HepG2 (cell line): ENCODE results near the gene DHRS1. TPM values are rescaled to one million over a fixed set of nuclear protein-coding genes. Genes with fewer than 3 reads are reported as not detected.

Experiments used
- MEIS2 ChIP-seq: sonication (generic); formaldehyde crosslinking; IDR thresholded peaks from 2 replicates; pipeline ENCODE4 v1.9.0; 2021; ENCODE audit warnings: mild to moderate bottlenecking, missing genetic modification reagents
- NFE2L2 ChIP-seq: fragments of 150-350 bp; IDR thresholded peaks from 2 replicates; pipeline ENCODE4 v1.6.1; 2014; ENCODE audit warnings: low read length
- PPARG ChIP-seq: conservative IDR thresholded peaks from 2 replicates; pipeline ENCODE4 v1.6.1; 2016; ENCODE audit warnings: missing biosample characterization, missing genetic modification reagents
- REPIN1 ChIP-seq: sonication (generic); formaldehyde crosslinking; IDR thresholded peaks from 2 replicates; pipeline ENCODE4 v1.8.0; 2022; ENCODE audit warnings: missing genetic modification reagents, low read depth, mild to moderate bottlenecking, borderline replicate concordance
- TRIM24 ChIP-seq: sonication (generic); formaldehyde crosslinking; IDR thresholded peaks from 2 replicates; pipeline ENCODE4 v1.8.0; 2022; ENCODE audit warnings: mild to moderate bottlenecking, missing genetic modification reagents
- ZBTB20 ChIP-seq: sonication (generic); formaldehyde crosslinking; IDR thresholded peaks from 2 replicates; pipeline ENCODE4 v1.8.1; 2023; ENCODE audit warnings: missing genetic modification reagents, low read depth, mild to moderate bottlenecking, borderline replicate concordance
- ZBTB42 ChIP-seq: sonication (generic); formaldehyde crosslinking; IDR thresholded peaks from 2 replicates; pipeline ENCODE4 v1.5.0; 2020; ENCODE audit warnings: mild to moderate bottlenecking, missing genetic modification reagents
- ZNF564 ChIP-seq: sonication (generic); formaldehyde crosslinking; IDR thresholded peaks from 2 replicates; pipeline ENCODE4 v1.8.1; 2023; ENCODE audit warnings: mild to moderate bottlenecking, missing genetic modification reagents
- ZNF790 ChIP-seq: sonication (generic); formaldehyde crosslinking; IDR thresholded peaks from 2 replicates; pipeline ENCODE4 v1.8.0; 2022; ENCODE audit warnings: missing genetic modification reagents, mild to moderate bottlenecking, borderline replicate concordance
- polyA plus RNA-seq, 8 experiments: library from polyadenylated mRNA; depleted of rRNA in 3 of 8; stranded (reverse) in 7 of 8; unstranded in 1 of 8; fragments of >200 nt; fragmentation: Illumina TruSeq in 4 of 8; extraction: Trizol in 4 of 8; gene quantifications; 2 replicates each; pipeline versions ENCODE4 v1.2.1 to v1.2.3, GENCODE V29; 2011 to 2016; ENCODE audit warnings: low read depth in 4 of 8, missing spikeins in 1 of 8, mixed read lengths in 1 of 8; ENCODE audit not compliant: insufficient read depth in 1 of 8
- total RNA-seq, 5 experiments: library from RNA; depleted of rRNA; stranded (reverse); fragments of >200 nt; fragmentation: Illumina TruSeq; extraction: Trizol; gene quantifications; 2 replicates each; pipeline ENCODE4 v1.2.3, GENCODE V29; 2016; ENCODE audit warnings: low read depth in 1 of 5
- TF ChIP-seq, protein P1 (sequence below): sonication (generic); formaldehyde crosslinking; IDR thresholded peaks from 2 replicates; pipeline ENCODE4 v1.4.0; 2020; ENCODE audit warnings: missing genetic modification reagents, mild to moderate bottlenecking, borderline replicate concordance
- TF ChIP-seq, protein P2 (sequence below): sonication (generic); formaldehyde crosslinking; conservative IDR thresholded peaks from 2 replicates; pipeline ENCODE4 v1.4.0; 2020; ENCODE audit warnings: missing genetic modification reagents
- TF ChIP-seq, protein P3 (sequence below): sonication (generic); formaldehyde crosslinking; IDR thresholded peaks from 2 replicates; pipeline ENCODE4 v1.5.0; 2020; ENCODE audit warnings: mild to moderate bottlenecking, missing genetic modification reagents, borderline replicate concordance
- TF ChIP-seq, protein P4 (sequence below): sonication (generic); formaldehyde crosslinking; conservative IDR thresholded peaks from 2 replicates; pipeline ENCODE4 v1.5.0; 2020; ENCODE audit warnings: missing genetic modification reagents

Gene DHRS1
- total and polyA plus RNA-seq, 2 of the 13 experiments (the other 11 are each of a cell fraction or from before 2014, with no cell fraction given) = 49.8 to 60.8 TPM

DNA sequence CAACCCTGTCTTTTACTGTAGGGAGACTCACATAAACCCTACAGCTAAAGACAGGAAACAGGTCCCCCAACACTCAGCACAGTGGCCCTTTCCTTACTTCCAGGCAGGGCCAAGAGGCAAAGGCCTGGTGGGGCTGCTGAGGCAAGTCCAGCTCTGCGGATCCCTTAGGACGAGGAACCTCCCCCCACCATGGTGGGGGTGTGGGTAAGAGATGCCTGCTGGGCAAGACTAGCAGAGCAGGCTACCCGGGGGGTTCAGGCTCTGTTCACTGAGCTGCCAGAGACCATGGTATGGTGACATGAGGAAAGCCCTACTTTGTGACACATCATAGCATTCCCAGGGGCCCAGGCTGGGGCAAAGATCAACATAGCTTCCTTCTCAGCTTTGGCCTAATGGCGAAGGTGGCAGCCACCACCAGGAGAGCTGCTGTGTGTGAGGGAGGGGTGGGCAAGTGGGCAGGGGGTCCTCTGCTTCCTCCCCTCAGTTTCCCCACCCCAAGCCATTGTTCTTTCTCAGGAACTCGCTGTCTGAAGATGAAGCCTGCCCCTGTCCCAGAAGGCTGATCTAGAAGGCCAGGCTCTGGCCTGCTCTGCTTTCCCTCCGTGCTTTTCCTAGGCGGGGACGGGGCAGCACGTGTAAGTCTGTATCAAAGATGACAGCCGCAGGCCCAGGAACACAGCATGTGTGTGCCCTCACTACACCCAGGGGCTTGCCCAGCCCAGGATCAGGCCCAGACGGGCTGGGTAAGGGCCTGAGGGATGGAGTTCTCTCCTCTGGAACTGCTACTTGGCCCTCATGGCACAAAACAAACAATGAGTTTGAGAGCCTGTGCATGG, 47.1 kb downstream of the DHRS1 start (continued):
- TF ChIP-seq, protein P1, sequence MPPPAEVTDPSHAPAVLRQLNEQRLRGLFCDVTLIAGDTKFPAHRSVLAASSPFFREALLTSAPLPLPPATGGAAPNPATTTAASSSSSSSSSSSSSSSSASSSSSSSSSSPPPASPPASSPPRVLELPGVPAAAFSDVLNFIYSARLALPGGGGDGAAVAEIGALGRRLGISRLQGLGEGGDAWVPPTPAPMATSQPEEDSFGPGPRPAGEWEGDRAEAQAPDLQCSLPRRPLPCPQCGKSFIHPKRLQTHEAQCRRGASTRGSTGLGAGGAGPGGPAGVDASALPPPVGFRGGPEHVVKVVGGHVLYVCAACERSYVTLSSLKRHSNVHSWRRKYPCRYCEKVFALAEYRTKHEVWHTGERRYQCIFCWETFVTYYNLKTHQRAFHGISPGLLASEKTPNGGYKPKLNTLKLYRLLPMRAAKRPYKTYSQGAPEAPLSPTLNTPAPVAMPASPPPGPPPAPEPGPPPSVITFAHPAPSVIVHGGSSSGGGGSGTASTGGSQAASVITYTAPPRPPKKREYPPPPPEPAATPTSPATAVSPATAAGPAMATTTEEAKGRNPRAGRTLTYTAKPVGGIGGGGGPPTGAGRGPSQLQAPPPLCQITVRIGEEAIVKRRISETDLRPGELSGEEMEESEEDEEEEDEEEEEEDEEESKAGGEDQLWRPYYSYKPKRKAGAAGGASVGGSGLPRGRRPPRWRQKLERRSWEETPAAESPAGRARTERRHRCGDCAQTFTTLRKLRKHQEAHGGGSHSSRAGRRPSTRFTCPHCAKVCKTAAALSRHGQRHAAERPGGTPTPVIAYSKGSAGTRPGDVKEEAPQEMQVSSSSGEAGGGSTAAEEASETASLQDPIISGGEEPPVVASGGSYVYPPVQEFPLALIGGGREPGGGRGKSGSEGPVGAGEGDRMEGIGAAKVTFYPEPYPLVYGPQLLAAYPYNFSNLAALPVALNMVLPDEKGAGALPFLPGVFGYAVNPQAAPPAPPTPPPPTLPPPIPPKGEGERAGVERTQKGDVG (CRISPR knock-in tag) = peak; percentile 96
- TF ChIP-seq REPIN1 (CRISPR knock-in tag) (no peak), NFE2L2 (no peak), ZNF564 (CRISPR knock-in tag) (no peak), ZNF790 (CRISPR knock-in tag) (no peak), ZBTB42 (no peak; the same call in 1 of the 2 replicates), ZBTB20 (peak; percentile 87; the same call in 1 of the 2 replicates), MEIS2 (peak; percentile 71), PPARG (0 out of 2 replicates have a peak, but pooled peaks have one; percentile 39), TRIM24 (CRISPR knock-in tag) (no peak)
- TF ChIP-seq, protein P2, sequence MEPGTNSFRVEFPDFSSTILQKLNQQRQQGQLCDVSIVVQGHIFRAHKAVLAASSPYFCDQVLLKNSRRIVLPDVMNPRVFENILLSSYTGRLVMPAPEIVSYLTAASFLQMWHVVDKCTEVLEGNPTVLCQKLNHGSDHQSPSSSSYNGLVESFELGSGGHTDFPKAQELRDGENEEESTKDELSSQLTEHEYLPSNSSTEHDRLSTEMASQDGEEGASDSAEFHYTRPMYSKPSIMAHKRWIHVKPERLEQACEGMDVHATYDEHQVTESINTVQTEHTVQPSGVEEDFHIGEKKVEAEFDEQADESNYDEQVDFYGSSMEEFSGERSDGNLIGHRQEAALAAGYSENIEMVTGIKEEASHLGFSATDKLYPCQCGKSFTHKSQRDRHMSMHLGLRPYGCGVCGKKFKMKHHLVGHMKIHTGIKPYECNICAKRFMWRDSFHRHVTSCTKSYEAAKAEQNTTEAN (CRISPR knock-in tag) = no peak
- TF ChIP-seq, protein P3, sequence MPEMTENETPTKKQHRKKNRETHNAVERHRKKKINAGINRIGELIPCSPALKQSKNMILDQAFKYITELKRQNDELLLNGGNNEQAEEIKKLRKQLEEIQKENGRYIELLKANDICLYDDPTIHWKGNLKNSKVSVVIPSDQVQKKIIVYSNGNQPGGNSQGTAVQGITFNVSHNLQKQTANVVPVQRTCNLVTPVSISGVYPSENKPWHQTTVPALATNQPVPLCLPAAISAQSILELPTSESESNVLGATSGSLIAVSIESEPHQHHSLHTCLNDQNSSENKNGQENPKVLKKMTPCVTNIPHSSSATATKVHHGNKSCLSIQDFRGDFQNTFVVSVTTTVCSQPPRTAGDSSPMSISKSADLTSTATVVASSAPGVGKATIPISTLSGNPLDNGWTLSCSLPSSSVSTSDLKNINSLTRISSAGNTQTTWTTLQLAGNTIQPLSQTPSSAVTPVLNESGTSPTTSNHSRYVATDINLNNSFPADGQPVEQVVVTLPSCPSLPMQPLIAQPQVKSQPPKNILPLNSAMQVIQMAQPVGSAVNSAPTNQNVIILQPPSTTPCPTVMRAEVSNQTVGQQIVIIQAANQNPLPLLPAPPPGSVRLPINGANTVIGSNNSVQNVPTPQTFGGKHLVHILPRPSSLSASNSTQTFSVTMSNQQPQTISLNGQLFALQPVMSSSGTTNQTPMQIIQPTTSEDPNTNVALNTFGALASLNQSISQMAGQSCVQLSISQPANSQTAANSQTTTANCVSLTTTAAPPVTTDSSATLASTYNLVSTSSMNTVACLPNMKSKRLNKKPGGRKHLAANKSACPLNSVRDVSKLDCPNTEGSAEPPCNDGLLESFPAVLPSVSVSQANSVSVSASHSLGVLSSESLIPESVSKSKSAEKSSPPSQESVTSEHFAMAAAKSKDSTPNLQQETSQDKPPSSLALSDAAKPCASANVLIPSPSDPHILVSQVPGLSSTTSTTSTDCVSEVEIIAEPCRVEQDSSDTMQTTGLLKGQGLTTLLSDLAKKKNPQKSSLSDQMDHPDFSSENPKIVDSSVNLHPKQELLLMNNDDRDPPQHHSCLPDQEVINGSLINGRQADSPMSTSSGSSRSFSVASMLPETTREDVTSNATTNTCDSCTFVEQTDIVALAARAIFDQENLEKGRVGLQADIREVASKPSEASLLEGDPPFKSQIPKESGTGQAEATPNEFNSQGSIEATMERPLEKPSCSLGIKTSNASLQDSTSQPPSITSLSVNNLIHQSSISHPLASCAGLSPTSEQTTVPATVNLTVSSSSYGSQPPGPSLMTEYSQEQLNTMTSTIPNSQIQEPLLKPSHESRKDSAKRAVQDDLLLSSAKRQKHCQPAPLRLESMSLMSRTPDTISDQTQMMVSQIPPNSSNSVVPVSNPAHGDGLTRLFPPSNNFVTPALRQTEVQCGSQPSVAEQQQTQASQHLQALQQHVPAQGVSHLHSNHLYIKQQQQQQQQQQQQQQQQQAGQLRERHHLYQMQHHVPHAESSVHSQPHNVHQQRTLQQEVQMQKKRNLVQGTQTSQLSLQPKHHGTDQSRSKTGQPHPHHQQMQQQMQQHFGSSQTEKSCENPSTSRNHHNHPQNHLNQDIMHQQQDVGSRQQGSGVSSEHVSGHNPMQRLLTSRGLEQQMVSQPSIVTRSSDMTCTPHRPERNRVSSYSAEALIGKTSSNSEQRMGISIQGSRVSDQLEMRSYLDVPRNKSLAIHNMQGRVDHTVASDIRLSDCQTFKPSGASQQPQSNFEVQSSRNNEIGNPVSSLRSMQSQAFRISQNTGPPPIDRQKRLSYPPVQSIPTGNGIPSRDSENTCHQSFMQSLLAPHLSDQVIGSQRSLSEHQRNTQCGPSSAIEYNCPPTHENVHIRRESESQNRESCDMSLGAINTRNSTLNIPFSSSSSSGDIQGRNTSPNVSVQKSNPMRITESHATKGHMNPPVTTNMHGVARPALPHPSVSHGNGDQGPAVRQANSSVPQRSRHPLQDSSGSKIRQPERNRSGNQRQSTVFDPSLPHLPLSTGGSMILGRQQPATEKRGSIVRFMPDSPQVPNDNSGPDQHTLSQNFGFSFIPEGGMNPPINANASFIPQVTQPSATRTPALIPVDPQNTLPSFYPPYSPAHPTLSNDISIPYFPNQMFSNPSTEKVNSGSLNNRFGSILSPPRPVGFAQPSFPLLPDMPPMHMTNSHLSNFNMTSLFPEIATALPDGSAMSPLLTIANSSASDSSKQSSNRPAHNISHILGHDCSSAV (CRISPR knock-in tag) = no peak
- TF ChIP-seq, protein P4, sequence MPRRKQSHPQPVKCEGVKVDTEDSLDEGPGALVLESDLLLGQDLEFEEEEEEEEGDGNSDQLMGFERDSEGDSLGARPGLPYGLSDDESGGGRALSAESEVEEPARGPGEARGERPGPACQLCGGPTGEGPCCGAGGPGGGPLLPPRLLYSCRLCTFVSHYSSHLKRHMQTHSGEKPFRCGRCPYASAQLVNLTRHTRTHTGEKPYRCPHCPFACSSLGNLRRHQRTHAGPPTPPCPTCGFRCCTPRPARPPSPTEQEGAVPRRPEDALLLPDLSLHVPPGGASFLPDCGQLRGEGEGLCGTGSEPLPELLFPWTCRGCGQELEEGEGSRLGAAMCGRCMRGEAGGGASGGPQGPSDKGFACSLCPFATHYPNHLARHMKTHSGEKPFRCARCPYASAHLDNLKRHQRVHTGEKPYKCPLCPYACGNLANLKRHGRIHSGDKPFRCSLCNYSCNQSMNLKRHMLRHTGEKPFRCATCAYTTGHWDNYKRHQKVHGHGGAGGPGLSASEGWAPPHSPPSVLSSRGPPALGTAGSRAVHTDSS (CRISPR knock-in tag) = no peak
